Gastroesophageal sphincter (tissue), 3 donors: ENCODE results near the gene MEGF8.

Source experiments
- CTCF ChIP-seq, 4 experiments: fragments of 200-600 bp in 2 of 4; fragments of 450-650 bp in 2 of 4; sonication (generic) in 1 of 4; IDR thresholded peaks; one replicate each; pipeline ENCODE4 v1.5.1; 2017 to 2019; ENCODE audit warnings: antibody characterized with exemption in 4 of 4, mild to moderate bottlenecking in 2 of 4, moderate library complexity in 2 of 4
- POLR2AphosphoS5 ChIP-seq: sonication (generic); formaldehyde crosslinking; IDR thresholded peaks from one replicate; pipeline ENCODE4 v1.6.1; 2017; ENCODE audit warnings: antibody characterized with exemption

GRCh38 chr19:42311657-42312056 is 13.8 kb upstream of the MEGF8 start:
- TF ChIP-seq POLR2AphosphoS5 (no peak), CTCF (IDR thresholded peaks at IDR 0.05) (no peak)
